HepG2 (cell line): ENCODE data around the gene TEX13B. TPM values are rescaled to one million over a fixed set of nuclear protein-coding genes. Genes with fewer than 3 reads are reported as not detected.

Experiments
- ATAC-seq: fragments of 200-7000 bp; cut with Tn5 transposase; 3 replicates; pipeline ENCODE4 v1.9.1; 2020; ENCODE audit warnings: mild to moderate bottlenecking, moderate library complexity
- BruUV-seq: library from RNA; stranded (reverse); fragments of 400-500 nt; replicated peaks from 2 replicates; lab custom pipeline; 2021; lab: Mats Ljungman, UMichigan
- CTCF ChIA-PET: fragments of 300-600 bp; formaldehyde crosslinking; extraction: SDS; loops from one replicate; lab custom pipeline; 2021; ENCODE audit warnings: low total read pairs, inconsistent platforms, low intra/inter-chr PET ratio; lab: Yijun Ruan, JAX
- POLR2A ChIA-PET: fragments of 350-600 bp; sonication (Branson Sonifier 250); formaldehyde crosslinking; loops from one replicate; lab custom pipeline; 2020; ENCODE audit warnings: antibody characterized with exemption, inconsistent platforms; lab: Yijun Ruan, JAX
- DNase-seq: peaks from one replicate; pipeline ENCODE4 v3.0.0-alpha.2; 2015; ENCODE audit warnings: low spot score
- FAIRE-seq: peaks from 3 replicates; lab custom pipeline; 2011; peaks lifted over from hg19 to GRCh38; lab: Jason Lieb, UNC
- H2AFZ ChIP-seq: one replicate; pipeline ENCODE4 v1.6.1; 2011; ENCODE audit warnings: low read length, inconsistent platforms
- H3K27ac ChIP-seq: fragments of 300-600 bp; 3 replicates; pipeline ENCODE4 v1.8.0; 2011; ENCODE audit warnings: mixed run types, mild to moderate bottlenecking, mixed read lengths, low read length, inconsistent platforms; ENCODE audit not compliant: insufficient read depth; ENCODE audit errors: extremely low read length
- H3K27me3 ChIP-seq, 2 experiments: fragments of 200-600 bp in 1 of 2; 2 replicates in 1 of 2; 3 replicates in 1 of 2; pipeline versions ENCODE4 v1.6.0 to v1.8.0; 2011; ENCODE audit warnings: low read length in 2 of 2, mild to moderate bottlenecking in 2 of 2, moderate library complexity in 2 of 2, inconsistent platforms in 1 of 2; ENCODE audit not compliant: insufficient read depth in 2 of 2, control insufficient read depth in 1 of 2
- H3K36me3 ChIP-seq, 2 experiments: fragments of 200-600 bp in 1 of 2; replicated peaks in 1 of 2; 2 replicates in 1 of 2; 3 replicates in 1 of 2; pipeline versions ENCODE4 v1.5.1 to v1.8.0; 2011; ENCODE audit warnings: low read length in 2 of 2, inconsistent platforms in 1 of 2; ENCODE audit not compliant: insufficient read depth in 2 of 2, control insufficient read depth in 1 of 2
- H3K4me1 ChIP-seq: 2 replicates; pipeline ENCODE4 v1.5.1; 2012; ENCODE audit warnings: low read length, inconsistent platforms; ENCODE audit not compliant: insufficient read depth
- H3K4me2 ChIP-seq: 2 replicates; pipeline ENCODE4 v1.6.0; 2011; ENCODE audit warnings: low read depth, low read length, inconsistent platforms
- H3K4me3 ChIP-seq, 3 experiments: fragments of 200-600 bp in 1 of 3; sonication (generic), shearing (Covaris generic) in 1 of 3; replicated peaks in 1 of 3; 2 replicates each; pipeline ENCODE4 v1.5.1; 2011 to 2016; ENCODE audit warnings: low read length in 3 of 3, inconsistent platforms in 2 of 3, low read depth in 2 of 3, mild to moderate bottlenecking in 2 of 3, control low read depth in 1 of 3, mixed read lengths in 1 of 3; ENCODE audit not compliant: insufficient read depth in 1 of 3
- H3K79me2 ChIP-seq: one replicate; pipeline ENCODE4 v1.6.1; 2011; ENCODE audit warnings: low read length, inconsistent platforms; ENCODE audit not compliant: insufficient read depth
- H3K9ac ChIP-seq: 2 replicates; pipeline ENCODE4 v1.6.0; 2011; ENCODE audit warnings: mild to moderate bottlenecking, low read depth, low read length, inconsistent platforms; ENCODE audit not compliant: insufficient read depth
- H3K9me3 ChIP-seq: 2 replicates; pipeline ENCODE4 v1.5.1; 2012; ENCODE audit warnings: mild to moderate bottlenecking, low read length
- H4K20me1 ChIP-seq: 2 replicates; pipeline ENCODE4 v1.6.0; 2011; ENCODE audit warnings: inconsistent platforms, mild to moderate bottlenecking, low read length, moderate library complexity; ENCODE audit not compliant: insufficient read depth
- BCLAF1 ChIP-seq: fragments of 450-650 bp; IDR thresholded peaks from 2 replicates; pipeline ENCODE4 v1.6.1; 2017; ENCODE audit warnings: mild to moderate bottlenecking
- HDAC1 ChIP-seq: sonication (generic); formaldehyde crosslinking; IDR thresholded peaks from 2 replicates; pipeline ENCODE4 v1.5.1; 2020; ENCODE audit warnings: mild to moderate bottlenecking, missing genetic modification reagents
- MAFF ChIP-seq: IDR thresholded peaks from 2 replicates; pipeline ENCODE4 v1.6.1; 2011; ENCODE audit warnings: low read depth, low read length, improper control_type of control experiment
- MAFK ChIP-seq, 2 experiments: IDR thresholded peaks in 1 of 2; conservative IDR thresholded peaks in 1 of 2; 2 replicates each; pipeline ENCODE4 v1.6.1; 2011; ENCODE audit warnings: improper control_type of control experiment in 2 of 2, low read length in 2 of 2
- NCOA2 ChIP-seq: sonication (generic); formaldehyde crosslinking; IDR thresholded peaks from 2 replicates; pipeline ENCODE4 v1.8.0; 2022; ENCODE audit warnings: inconsistent platforms
- ZNF552 ChIP-seq: sonication (generic); formaldehyde crosslinking; IDR thresholded peaks from 2 replicates; pipeline ENCODE4 v1.9.0; 2022; ENCODE audit warnings: missing genetic modification reagents, mild to moderate bottlenecking, borderline replicate concordance
- WGBS: methylation state at CpG from one replicate; pipeline ENCODE4 v1.1.6; 2017; ENCODE audit warnings: low lambda C conversion rate; 5-methylcytosine and 5-hydroxymethylcytosine counted together
- in situ Hi-C: cut with HindIII; loops from 2 replicates; pipeline ENCODE4 v1.10.0; 2017; ENCODE audit warnings: low pct_unique_long_range_greater_than_20kb; ENCODE audit not compliant: extremely low pct_ligation_motif_present
- intact Hi-C: fragments of 100-400 bp; cut with micrococcal nuclease; formaldehyde crosslinking; loops from one replicate; pipeline ENCODE4 v1.10.0; 2022; ENCODE audit not compliant: unreplicated experiment
- polyA plus RNA-seq, 8 experiments: library from polyadenylated mRNA; depleted of rRNA in 3 of 8; stranded (reverse) in 7 of 8; unstranded in 1 of 8; fragments of >200 nt; fragmentation: Illumina TruSeq in 4 of 8; extraction: Trizol in 4 of 8; gene quantifications; 2 replicates each; pipeline versions ENCODE4 v1.2.1 to v1.2.3, GENCODE V29; 2011 to 2016; ENCODE audit warnings: low read depth in 4 of 8, missing spikeins in 1 of 8, mixed read lengths in 1 of 8; ENCODE audit not compliant: insufficient read depth in 1 of 8
- total RNA-seq, 5 experiments: library from RNA; depleted of rRNA; stranded (reverse); fragments of >200 nt; fragmentation: Illumina TruSeq; extraction: Trizol; gene quantifications; 2 replicates each; pipeline ENCODE4 v1.2.3, GENCODE V29; 2016; ENCODE audit warnings: low read depth in 1 of 5

The TEX13B gene
- total and polyA plus RNA-seq, 2 of the 13 experiments (the other 11 are each of a cell fraction or from before 2014, with no cell fraction given) = not detected

DNA sequence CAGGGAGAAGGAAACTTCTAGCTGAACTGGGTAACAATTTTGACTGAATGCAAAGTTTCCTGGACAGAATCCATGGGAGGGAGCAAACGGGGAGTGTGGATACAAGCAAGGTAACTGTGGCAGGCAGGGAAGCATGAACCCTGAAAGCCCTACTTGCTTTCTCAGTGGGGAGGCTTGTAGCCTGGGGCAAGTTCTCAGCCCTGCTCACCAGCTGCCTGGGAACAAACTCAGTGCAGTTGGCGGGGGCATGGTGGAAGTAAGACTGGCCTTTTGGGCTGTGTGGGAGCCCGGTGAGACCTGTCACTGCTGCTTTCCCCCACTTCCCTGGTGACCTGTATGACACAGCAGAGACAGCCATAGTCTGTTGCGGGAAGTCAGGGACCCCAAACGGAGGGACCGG, 14.0 kb upstream of the TEX13B start:
- DNase-seq (no peak), FAIRE-seq (no peak), ATAC-seq (no peak)
- Histone ChIP-seq H4K20me1 (no peaks in the 10 kb centered on the region), H3K4me1 (no peaks in the 10 kb centered on the region), H3K36me3 (no peaks in the 10 kb centered on the region), H3K4me2 (no peak overlapping the region), H3K9me3 (no peaks in the 10 kb centered on the region), H3K27me3 (no peaks in the 10 kb centered on the region), H3K9ac (no peak overlapping the region), H3K27ac (no peak overlapping the region), H3K79me2 (no peaks in the 10 kb centered on the region), H3K4me3 (no peak overlapping the region), H2AFZ (no peak overlapping the region)
- in situ Hi-C loops = no loop called here
- CTCF ChIA-PET = no interaction called here
- no TSS peak for BruUV-seq
- whole genome bisulfite sequencing = 71% methylated on average over 4 of the region's 6 CpGs
- TF ChIP-seq NCOA2 (CRISPR knock-in tag) = no peak
- TF ChIP-seq ZNF552 (CRISPR knock-in tag) = no peak
- TF ChIP-seq BCLAF1 = no peak
- intact Hi-C loops = no loop called here
- POLR2A ChIA-PET = no interaction called here

DNA sequence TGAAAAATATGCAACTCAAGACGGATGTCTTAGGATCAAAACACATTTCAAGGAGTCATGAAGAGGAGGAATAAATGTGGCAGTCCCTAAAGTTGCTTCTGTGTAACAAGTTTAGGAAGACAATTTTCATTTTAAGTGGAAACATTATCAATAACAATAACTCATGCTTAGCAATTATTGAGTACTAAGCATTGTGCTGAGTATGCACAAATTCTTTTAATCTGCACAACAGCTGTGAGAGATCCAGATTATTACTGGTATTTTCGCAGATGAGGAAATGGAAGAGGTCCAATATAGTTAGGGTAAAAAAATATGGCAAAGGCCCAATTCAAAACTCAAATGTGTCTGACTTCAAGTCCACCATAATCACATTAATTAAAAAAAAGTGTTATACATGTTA, 2.9 kb upstream of the TEX13B start:
- FAIRE-seq = no peak
- DNase-seq = no peak
- 0% methylated on average over 2 of the region's 2 CpGs for WGBS
- no peak overlapping the region for H2AFZ ChIP-seq
- H3K4me3 ChIP-seq = no peak overlapping the region
- BruUV-seq = no TSS peak
- H3K79me2 ChIP-seq = no peaks in the 10 kb centered on the region
- no peaks in the 10 kb centered on the region for H3K27me3 ChIP-seq
- H3K9me3 ChIP-seq = no peaks in the 10 kb centered on the region
- no peak overlapping the region for H3K27ac ChIP-seq
- ChIA-PET POLR2A (no interaction called here), CTCF (no interaction called here)
- H3K36me3 ChIP-seq = no peaks in the 10 kb centered on the region
- H3K4me1 ChIP-seq = no peaks in the 10 kb centered on the region
- ATAC-seq = no peak
- no peak overlapping the region for H3K9ac ChIP-seq
- in situ Hi-C loops = no loop called here
- H3K4me2 ChIP-seq = no peak overlapping the region
- TF ChIP-seq HDAC1 (CRISPR knock-in tag) (no peak), MAFF (peak; percentile 76), MAFK (conservative IDR thresholded peaks at IDR 0.05 in 1 of 2, IDR thresholded peaks at IDR 0.05 in 1 of 2; ENCODE audit: low read length in 2 of 2) (peak; percentile 67 to 87)
- no peaks in the 10 kb centered on the region for H4K20me1 ChIP-seq
- intact Hi-C loops = no loop called here
